ENCODE results near the gene CREBRF.

- no peak for TF ChIP-seq POLR2A (IDR thresholded peaks at IDR 0.05)
- no peak for TF ChIP-seq CTCF (IDR thresholded peaks at IDR 0.05)
- TF ChIP-seq EP300 (IDR thresholded peaks at IDR 0.05), result no peak
- TF ChIP-seq POLR2AphosphoS5 (IDR thresholded peaks at IDR 0.05), result no peak
Measured at GRCh38 chr5:173047838-173048105, 8.4 kb upstream of the CREBRF start.

All from sigmoid colon (tissue), 4 donors.